Endometrial microvascular endothelial cells (primary cell): ENCODE data around the gene EGFL8. TPM values are rescaled to one million over a fixed set of nuclear protein-coding genes. Genes with fewer than 3 reads are reported as not detected.
"Not testable (repeated sequence)": the region's sequence is repeated elsewhere in the genome, so short reads cannot be mapped to it uniquely, and the experiment has no call there.

Experiments
- in situ Hi-C: cut with HindIII; loops from 2 replicates; pipeline ENCODE4 v1.10.0; 2017; ENCODE audit warnings: low sequenced_read_pairs, low pct_unique_long_range_greater_than_20kb; ENCODE audit errors: inconsistent ontology term
- total RNA-seq: library from RNA; depleted of rRNA; stranded (reverse); fragments of >200 nt; gene quantifications from one replicate; pipeline ENCODE4 v1.2.3, GENCODE V29; 2015; ENCODE audit errors: inconsistent ontology term

EGFL8 gene
- total RNA-seq, 1 donor from 2014 or later, result 6.6 TPM

GRCh38 chr6:32204268-32204715, 39.9 kb downstream of the EGFL8 start:
- in situ Hi-C loops, result no loop called here

- in situ Hi-C loops, result no loop called here
Observed at GRCh38 chr6:32208996-32209395, 44.6 kb downstream of the EGFL8 start.

- in situ Hi-C loops, result no loop called here
Observed at GRCh38 chr6:32210191-32210601, 45.8 kb downstream of the EGFL8 start.

GRCh38 chr6:32211432-32211831, 47.0 kb downstream of the EGFL8 start:
- in situ Hi-C loops, result not testable (repeated sequence)

- in situ Hi-C loops, result no loop called here
Observed at GRCh38 chr6:32212076-32212760, 47.8 kb downstream of the EGFL8 start.

- in situ Hi-C loops, result no loop called here
Observed at GRCh38 chr6:32213649-32214048, 49.3 kb downstream of the EGFL8 start.

GRCh38 chr6:32214126-32214525, 49.7 kb downstream of the EGFL8 start:
- in situ Hi-C loops, result no loop called here

GRCh38 chr6:32215617-32216016, 51.2 kb downstream of the EGFL8 start:
- in situ Hi-C loops, result no loop called here

- in situ Hi-C loops, result no loop called here
Observed at GRCh38 chr6:32216285-32216684, 51.9 kb downstream of the EGFL8 start.

- in situ Hi-C loops, result no loop called here
Observed at GRCh38 chr6:32216998-32217397, 52.6 kb downstream of the EGFL8 start.

Other genes with a start within 250 kb of the EGFL8 start
- not detected for gene C2, start 236.9 kb upstream of the EGFL8 start, total RNA-seq
- gene CFB, start 218.5 kb upstream of the EGFL8 start, total RNA-seq, result 1.6 TPM
- gene NELFE, start 205.6 kb upstream of the EGFL8 start, total RNA-seq, result 141 TPM
- gene SKIC2, start 205.4 kb upstream of the EGFL8 start, total RNA-seq, result 78.6 TPM
- gene DXO, start 192.5 kb upstream of the EGFL8 start, total RNA-seq, result 13.8 TPM
- gene C4A, start 182.5 kb upstream of the EGFL8 start, total RNA-seq, result 1.0 TPM
- 1.1 TPM for gene C4B, start 149.8 kb upstream of the EGFL8 start, total RNA-seq
- not detected for gene CYP21A2, start 126.2 kb upstream of the EGFL8 start, total RNA-seq
- gene TNXB, start 55.3 kb upstream of the EGFL8 start, total RNA-seq, result not detected
- gene ATF6B, start 36.3 kb upstream of the EGFL8 start, total RNA-seq, result 23.0 TPM
- gene FKBPL, start 34.3 kb upstream of the EGFL8 start, total RNA-seq, result 7.9 TPM
- gene PRRT1, start 12.7 kb upstream of the EGFL8 start, total RNA-seq, result not detected
- gene PPT2, start 10.5 kb upstream of the EGFL8 start, total RNA-seq, result 49.3 TPM
- gene AGPAT1, start 11.5 kb downstream of the EGFL8 start, total RNA-seq, result 37.0 TPM
- 57.0 TPM for gene RNF5, start 13.8 kb downstream of the EGFL8 start, total RNA-seq
- gene AGER, start 19.7 kb downstream of the EGFL8 start, total RNA-seq, result 0.65 TPM
- 32.9 TPM for gene PBX2, start 25.6 kb downstream of the EGFL8 start, total RNA-seq
- 31.0 TPM for gene GPSM3, start 28.0 kb downstream of the EGFL8 start, total RNA-seq
- gene NOTCH4, start 59.5 kb downstream of the EGFL8 start, total RNA-seq, result 101 TPM
- not detected for gene TSBP1, start 207.3 kb downstream of the EGFL8 start, total RNA-seq
- not detected for gene BTNL2, start 242.6 kb downstream of the EGFL8 start, total RNA-seq